Sigmoid colon (tissue), 4 donors: Measurements from ENCODE around the gene SPATA25.

ENCODE experiments used
- POLR2A ChIP-seq, 2 donors: fragments of 450-650 bp; IDR thresholded peaks; one replicate each; pipeline ENCODE4 v1.6.1; 2016; ENCODE audit warnings: antibody characterized with exemption in 2 of 2, mild to moderate bottlenecking in 2 of 2, moderate library complexity in 2 of 2
- POLR2AphosphoS5 ChIP-seq, 4 donors: sonication (generic); formaldehyde crosslinking; IDR thresholded peaks; one replicate each; pipeline ENCODE4 v1.6.1; 2017; ENCODE audit warnings: antibody characterized with exemption in 4 of 4
- TF ChIP-seq, protein P1 (sequence below), 4 experiments: fragments of 450-650 bp in 3 of 4; fragments of 200-600 bp in 1 of 4; IDR thresholded peaks; one replicate each; pipeline ENCODE4 v1.5.1; 2016 to 2019; ENCODE audit warnings: antibody characterized with exemption in 4 of 4, mild to moderate bottlenecking in 3 of 4, moderate library complexity in 2 of 4

GRCh38 chr20:45850238-45850637 lies 37.2 kb downstream of the SPATA25 start:
- TF ChIP-seq, protein P1, sequence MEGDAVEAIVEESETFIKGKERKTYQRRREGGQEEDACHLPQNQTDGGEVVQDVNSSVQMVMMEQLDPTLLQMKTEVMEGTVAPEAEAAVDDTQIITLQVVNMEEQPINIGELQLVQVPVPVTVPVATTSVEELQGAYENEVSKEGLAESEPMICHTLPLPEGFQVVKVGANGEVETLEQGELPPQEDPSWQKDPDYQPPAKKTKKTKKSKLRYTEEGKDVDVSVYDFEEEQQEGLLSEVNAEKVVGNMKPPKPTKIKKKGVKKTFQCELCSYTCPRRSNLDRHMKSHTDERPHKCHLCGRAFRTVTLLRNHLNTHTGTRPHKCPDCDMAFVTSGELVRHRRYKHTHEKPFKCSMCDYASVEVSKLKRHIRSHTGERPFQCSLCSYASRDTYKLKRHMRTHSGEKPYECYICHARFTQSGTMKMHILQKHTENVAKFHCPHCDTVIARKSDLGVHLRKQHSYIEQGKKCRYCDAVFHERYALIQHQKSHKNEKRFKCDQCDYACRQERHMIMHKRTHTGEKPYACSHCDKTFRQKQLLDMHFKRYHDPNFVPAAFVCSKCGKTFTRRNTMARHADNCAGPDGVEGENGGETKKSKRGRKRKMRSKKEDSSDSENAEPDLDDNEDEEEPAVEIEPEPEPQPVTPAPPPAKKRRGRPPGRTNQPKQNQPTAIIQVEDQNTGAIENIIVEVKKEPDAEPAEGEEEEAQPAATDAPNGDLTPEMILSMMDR (IDR thresholded peaks at IDR 0.05), result no peak
- TF ChIP-seq POLR2AphosphoS5 (IDR thresholded peaks at IDR 0.05), result no peak
- no peak for TF ChIP-seq POLR2A (IDR thresholded peaks at IDR 0.05)
